ENCODE data around the gene STUB1. TPM values are rescaled to one million over a fixed set of nuclear protein-coding genes. Genes with fewer than 3 reads are reported as not detected.

Gene STUB1
- total RNA-seq, 4 donors from 2014 or later: 51.9 to 190 (median 134) TPM

GRCh38 chr16:669666-670065 is 10.5 kb upstream of the STUB1 start:
- H3K36me3 ChIP-seq: peaks cover 0 to 26% (median 5%) of the 10 kb centered on the region in 4 donors
- no peaks in the 10 kb centered on the region for H3K27me3 ChIP-seq
- peak overlapping the region in 1 of 4 donors; percentile 89 for H3K27ac ChIP-seq
- no peaks in the 10 kb centered on the region for H3K9me3 ChIP-seq
- WGBS, 2 donors (ENCODE audit: low coverage in 1 of 2): 94% methylated on average over 11 of the region's 13 CpGs; no CpG with 5 or more reads in 1 of the 2 donors
- no peak for DNase-seq
- TF ChIP-seq CTCF (IDR thresholded peaks at IDR 0.05): no peak
- no peak for TF ChIP-seq POLR2A (IDR thresholded peaks at IDR 0.05)
- TF ChIP-seq POLR2AphosphoS5 (IDR thresholded peaks at IDR 0.05): no peak
- no peak for TF ChIP-seq EP300 (IDR thresholded peaks at IDR 0.05; ENCODE audit: low read depth)
- H3K4me1 ChIP-seq: peaks cover 9 to 25% (median 16%) of the 10 kb centered on the region in 4 donors
- in situ Hi-C loops (cut with MboI; ENCODE audit: low pct_ligation_motif_present in 1 of 4, low pct_unique_long_range_greater_than_20kb in 1 of 4, low sequenced_read_pairs in 3 of 4) (no loop called here), intact Hi-C loops (cut with DNase I; ENCODE audit: low total_unique reads) (no loop called here)
- H3K4me3 ChIP-seq: no peak overlapping the region

GRCh38 chr16:670485-671352 is 9.5 kb upstream of the STUB1 start:
- in situ Hi-C loops (cut with MboI; ENCODE audit: low pct_ligation_motif_present in 1 of 4, low pct_unique_long_range_greater_than_20kb in 1 of 4, low sequenced_read_pairs in 3 of 4): no loop called here

GRCh38 chr16:671353-672131 is 8.7 kb upstream of the STUB1 start:
- Histone ChIP-seq H3K9me3 (no peaks in the 10 kb centered on the region), H3K36me3 (peaks cover 0 to 26% (median 5%) of the 10 kb centered on the region in 4 donors), H3K4me1 (peaks cover 25 to 44% (median 31%) of the 10 kb centered on the region in 4 donors), H3K27me3 (no peaks in the 10 kb centered on the region), H3K27ac (no peak overlapping the region), H3K4me3 (no peak overlapping the region)
- 84% methylated on average over 29 of the region's 40 CpGs; no CpG with 5 or more reads in 1 of the 2 donors for WGBS, 2 donors (ENCODE audit: low coverage in 1 of 2)
- intact Hi-C loops (cut with DNase I; ENCODE audit: low total_unique reads) (no loop called here), in situ Hi-C loops (cut with MboI; ENCODE audit: low pct_ligation_motif_present in 1 of 4, low pct_unique_long_range_greater_than_20kb in 1 of 4, low sequenced_read_pairs in 3 of 4) (no loop called here)
- no peak for DNase-seq
- TF ChIP-seq EP300 (IDR thresholded peaks at IDR 0.05; ENCODE audit: low read depth): no peak

More at GRCh38 chr16:670485-671352, 9.5 kb upstream of the STUB1 start:
- Histone ChIP-seq H3K4me3 (no peak overlapping the region), H3K4me1 (peaks cover 17 to 35% (median 24%) of the 10 kb centered on the region in 4 donors), H3K36me3 (peaks cover 0 to 26% (median 5%) of the 10 kb centered on the region in 4 donors), H3K27me3 (no peaks in the 10 kb centered on the region), H3K27ac (no peak overlapping the region), H3K9me3 (no peaks in the 10 kb centered on the region)
- TF ChIP-seq POLR2A (IDR thresholded peaks at IDR 0.05) (no peak), CTCF (IDR thresholded peaks at IDR 0.05) (no peak), EP300 (IDR thresholded peaks at IDR 0.05; ENCODE audit: low read depth) (no peak), POLR2AphosphoS5 (IDR thresholded peaks at IDR 0.05) (no peak)
- 82 to 91% methylated on average over 15 to 43 of the region's 52 CpGs for WGBS, 2 donors (ENCODE audit: low coverage in 1 of 2)
- no peak for DNase-seq
- intact Hi-C loops (cut with DNase I; ENCODE audit: low total_unique reads): no loop called here

- in situ Hi-C loops (cut with MboI; ENCODE audit: low pct_ligation_motif_present in 1 of 4, low pct_unique_long_range_greater_than_20kb in 1 of 4, low sequenced_read_pairs in 3 of 4): no loop called here
- WGBS, 2 donors (ENCODE audit: low coverage in 1 of 2): 94% methylated on average over 17 of the region's 19 CpGs; no CpG with 5 or more reads in 1 of the 2 donors
- DNase-seq: no peak
- peaks cover 27 to 50% (median 36%) of the 10 kb centered on the region in 4 donors for H3K4me1 ChIP-seq
- no peaks in the 10 kb centered on the region for H3K27me3 ChIP-seq
- H3K4me3 ChIP-seq: no peak overlapping the region
- H3K36me3 ChIP-seq: peaks cover 0 to 26% (median 5%) of the 10 kb centered on the region in 4 donors
- no peaks in the 10 kb centered on the region for H3K9me3 ChIP-seq
- H3K27ac ChIP-seq: no peak overlapping the region
- no peak for TF ChIP-seq POLR2AphosphoS5 (IDR thresholded peaks at IDR 0.05)
- no peak for TF ChIP-seq EP300 (IDR thresholded peaks at IDR 0.05; ENCODE audit: low read depth)
- TF ChIP-seq CTCF (IDR thresholded peaks at IDR 0.05): no peak
- no peak for TF ChIP-seq POLR2A (IDR thresholded peaks at IDR 0.05)
- intact Hi-C loops (cut with DNase I; ENCODE audit: low total_unique reads): no loop called here
These were observed 7.8 kb upstream of the STUB1 start for GRCh38 chr16:672371-672770.

Data from transverse colon (tissue), 4 donors.